Hair follicular keratinocyte (primary cell): ENCODE results near the gene GBP1. TPM values are rescaled to one million over a fixed set of nuclear protein-coding genes. Genes with fewer than 3 reads are reported as not detected.

Experiments
- total RNA-seq: library from RNA; depleted of rRNA; stranded (reverse); fragments of >200 nt; gene quantifications from 2 replicates; pipeline ENCODE4 v1.2.3, GENCODE V29; 2015

The GBP1 gene
- 3.1 and 7.7 TPM in 2 replicates for total RNA-seq

DNA sequence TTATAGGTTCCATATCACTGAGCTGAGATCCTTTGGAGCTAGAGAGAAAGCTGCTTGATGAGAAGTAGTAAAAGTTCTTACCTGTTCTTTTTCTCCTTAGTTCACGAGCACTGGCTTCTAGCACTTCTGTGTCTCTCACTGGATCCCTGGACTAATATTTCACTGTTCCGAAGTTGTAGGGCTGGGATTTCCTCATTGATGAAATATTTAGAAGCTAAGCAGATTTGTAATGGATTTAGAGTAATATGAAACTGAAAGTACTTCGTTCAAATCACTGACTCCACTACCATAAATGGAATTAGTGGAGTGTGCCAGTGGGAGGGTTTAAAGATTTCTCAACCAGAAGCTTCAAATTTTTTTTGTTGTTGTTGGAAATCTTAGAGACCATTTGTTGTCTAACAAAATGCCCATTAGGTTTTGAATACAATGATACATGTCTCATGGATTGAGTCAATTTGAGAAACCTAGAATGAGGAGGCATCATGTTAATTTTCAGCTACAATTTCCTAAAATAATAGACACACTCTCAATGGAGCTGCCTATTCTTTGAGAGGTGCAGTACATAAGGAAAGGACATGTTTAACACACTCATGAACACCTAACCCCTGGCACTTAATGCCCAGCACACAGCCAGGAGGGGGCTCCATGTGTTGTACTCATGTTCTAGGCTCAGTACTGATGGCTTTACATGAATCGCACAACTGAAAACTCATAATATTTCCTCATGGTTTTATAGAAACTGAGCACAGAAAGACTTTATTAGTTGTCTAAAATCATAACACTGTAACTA is at the start of gene GBP1:
TSS of gene GBP1 (minus strand) at position 130 of the 790 bp plus-strand sequence. CDS start 1,974 bp downstream, outside the sequence.

GRCh38 chr1:89022167-89022959 is 42.6 kb downstream of the GBP1 start, which contains the start of gene GBP3:
GBP3 (minus strand) TSS chr1:89022866; CDS start chr1:89020721, 2,145 bp downstream.

Other genes with a start within 250 kb of the GBP1 start
- gene GTF2B, start 173.6 kb downstream of the GBP1 start, total RNA-seq, result 26.4 and 30.3 TPM in 2 replicates
- gene KYAT3, start 72.6 kb downstream of the GBP1 start, total RNA-seq, result 33.3 and 38.1 TPM in 2 replicates
- 8.8 and 11.8 TPM in 2 replicates for gene RBMXL1, start 72.6 kb downstream of the GBP1 start, total RNA-seq
- gene GBP3, start 42.3 kb downstream of the GBP1 start, total RNA-seq, result 7.3 and 10.5 TPM in 2 replicates
- 0.31 and 0.53 TPM in 2 replicates for gene GBP2, start 60.9 kb upstream of the GBP1 start, total RNA-seq
- gene GBP7, start 110.8 kb upstream of the GBP1 start, total RNA-seq, result not detected in 2 replicates
- under 0.01 and 0.04 TPM in 2 replicates for gene GBP4, start 133.7 kb upstream of the GBP1 start, total RNA-seq
- gene GBP5, start 207.7 kb upstream of the GBP1 start, total RNA-seq, result 0.11 TPM in 1 of 2 replicates, not detected in the other